T-helper 2 cell treated with Interferon-gamma antibody and Interleukin-4, amounts not matched to agents 100 ng/mL and 5 ng/mL, for 36 hours (primary cell): ENCODE results near the gene ADCY9. TPM values are rescaled to one million over a fixed set of nuclear protein-coding genes. Genes with fewer than 3 reads are reported as not detected.
"Not testable (repeated sequence)": the region's sequence is repeated elsewhere in the genome, so short reads cannot be mapped to it uniquely, and the experiment has no call there.

Source experiments
- intact Hi-C: fragments of 100-400 bp; cut with micrococcal nuclease; formaldehyde crosslinking; loops from one replicate; pipeline ENCODE4 v1.15.1; 2023
- total RNA-seq: library from RNA; stranded (reverse); gene quantifications from 2 replicates; pipeline ENCODE4 v1.2.3, GENCODE V29; 2022

ADCY9 gene
- total RNA-seq, 1 donor from 2014 or later, result 7.8 TPM

DNA sequence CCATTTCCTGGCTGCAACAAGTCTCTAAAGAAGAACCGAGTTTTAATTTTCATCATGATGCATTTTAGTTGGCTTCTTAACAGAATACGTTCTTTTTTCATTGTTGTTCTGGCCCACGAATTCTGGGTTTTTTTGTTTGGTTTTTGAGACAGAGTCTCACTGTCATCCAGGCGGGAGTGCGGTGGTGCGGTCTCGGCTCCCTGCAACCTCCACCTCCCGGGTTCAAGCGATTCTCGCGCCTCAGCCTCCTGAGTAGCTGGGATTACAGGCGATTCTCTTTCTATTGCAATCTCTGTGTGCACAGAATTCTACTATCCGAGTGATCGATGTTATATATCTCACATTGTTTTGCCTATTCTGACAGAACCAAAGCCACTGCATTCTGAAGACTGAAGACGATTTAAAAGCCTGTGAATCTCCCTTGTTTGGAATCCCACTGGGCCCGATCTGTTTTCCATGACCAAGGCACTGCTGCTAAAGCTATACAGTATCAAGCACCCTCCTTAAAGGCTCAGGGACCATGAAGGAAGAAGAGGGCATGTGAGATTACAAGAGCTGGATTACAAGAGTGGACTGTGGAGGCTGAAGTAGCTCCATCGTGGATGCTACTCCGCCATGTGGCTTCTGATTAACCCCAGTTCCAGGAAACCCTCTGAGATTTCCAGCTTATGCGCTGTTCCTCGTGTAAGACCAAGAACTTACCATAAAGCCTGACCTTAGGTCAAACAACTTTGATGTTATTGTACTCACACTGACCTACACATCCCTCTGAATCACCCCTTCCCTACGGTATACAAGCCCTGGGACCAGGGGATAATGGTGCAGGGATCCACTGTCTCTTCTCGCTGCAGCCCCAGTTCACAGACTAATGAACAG lies 44.3 kb downstream of the ADCY9 start:
- intact Hi-C loops, result no loop called here

DNA sequence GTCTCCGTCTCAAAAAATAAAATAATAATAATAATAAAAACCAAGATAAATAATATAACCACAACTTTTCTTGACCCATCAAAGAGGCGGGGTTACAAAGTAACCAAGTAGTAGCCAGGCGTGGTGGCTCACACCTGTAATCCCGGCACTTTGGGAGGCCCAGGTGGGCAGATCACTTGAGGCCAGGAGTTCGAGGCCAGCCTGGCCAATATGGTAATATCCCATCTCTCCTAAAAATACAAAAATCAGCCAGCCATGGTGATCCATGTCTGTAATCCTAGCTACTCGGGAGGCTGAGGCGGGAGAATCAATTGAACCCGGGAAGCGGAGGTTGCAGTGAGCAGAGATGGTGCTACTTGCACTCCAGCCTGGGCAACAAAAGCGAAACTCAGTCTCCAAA lies 45.3 kb downstream of the ADCY9 start:
- intact Hi-C loops, result no loop called here

DNA sequence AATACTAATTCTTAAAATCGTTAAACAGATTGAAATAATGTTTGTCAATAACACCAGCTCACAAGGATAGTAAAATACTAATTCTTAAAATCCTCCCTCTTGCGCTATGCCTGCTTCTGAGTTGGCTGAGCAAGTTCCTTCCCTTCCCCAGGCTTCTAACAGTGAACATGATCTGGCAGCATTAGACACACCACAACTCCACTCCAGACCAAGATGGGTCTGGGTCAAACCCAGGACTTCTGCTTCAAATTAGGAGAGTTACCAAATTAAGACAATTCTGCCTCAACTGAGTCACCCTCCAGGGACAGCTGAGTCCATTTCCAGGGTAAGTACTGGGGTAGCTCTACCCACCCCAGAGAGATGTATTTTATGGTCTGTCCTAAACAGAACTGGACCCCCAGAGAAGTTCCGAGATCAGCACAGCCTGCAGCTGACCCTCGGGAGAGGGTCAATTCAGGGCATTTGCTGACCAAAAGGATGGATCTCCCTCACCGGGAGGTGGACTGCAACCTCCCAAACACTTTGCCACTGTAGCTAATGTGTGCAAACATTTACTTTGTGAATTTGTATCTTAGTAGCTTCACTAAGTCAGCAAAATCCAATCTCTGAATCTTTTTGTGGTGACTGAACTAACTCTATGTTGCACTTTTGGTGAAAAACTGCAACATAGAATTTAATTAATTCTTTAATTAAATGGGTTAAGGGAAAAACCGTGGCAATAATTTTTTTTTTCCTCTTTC lies 48.8 kb downstream of the ADCY9 start:
- intact Hi-C loops, result no loop called here

DNA sequence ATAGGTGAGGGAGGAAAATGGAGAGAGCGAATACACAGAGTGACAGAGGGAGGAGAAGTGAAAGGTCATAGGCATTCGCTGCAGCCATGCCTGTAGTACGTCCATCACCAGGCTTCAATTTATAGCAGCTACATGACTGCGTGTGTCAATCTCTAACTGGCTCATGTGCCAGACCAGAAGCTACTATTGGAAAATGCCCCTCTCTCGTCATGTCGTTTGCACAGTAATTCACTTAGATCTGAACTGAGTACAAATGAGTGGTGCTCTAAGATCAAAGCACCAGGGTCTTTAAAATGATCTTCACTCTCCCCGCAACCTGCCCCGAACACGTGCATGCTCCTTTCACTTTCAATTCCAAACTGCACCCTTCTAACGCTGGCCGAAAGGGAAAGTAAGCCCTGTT lies 51.3 kb downstream of the ADCY9 start:
- intact Hi-C loops, result no loop called here

DNA sequence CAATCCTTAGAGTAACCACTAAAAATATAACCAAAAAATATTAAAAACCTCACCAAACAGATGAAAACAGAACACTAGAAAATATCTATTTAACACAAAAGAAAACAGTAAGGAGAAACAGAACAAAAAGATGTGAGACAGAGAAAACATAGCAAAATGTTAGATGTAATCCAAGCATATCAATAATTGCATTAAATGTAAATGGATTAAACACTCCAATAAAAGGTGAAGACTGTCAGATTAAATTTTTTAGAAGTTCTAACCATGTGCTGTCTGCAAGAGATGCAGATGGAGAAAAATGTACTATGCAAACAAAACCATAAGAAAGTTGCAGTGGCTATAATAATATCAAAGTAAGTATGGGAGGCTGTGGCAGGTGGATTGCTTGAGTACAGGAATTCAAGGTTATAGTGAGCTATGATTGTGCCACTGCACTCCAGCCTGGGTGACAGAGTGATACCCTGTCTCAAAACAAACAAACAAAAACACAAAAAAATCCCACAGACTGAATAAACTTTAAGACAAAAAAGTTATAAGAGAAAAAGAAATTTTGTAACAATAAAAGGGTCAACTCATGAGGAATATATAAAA lies 53.9 kb downstream of the ADCY9 start:
- intact Hi-C loops, result no loop called here

DNA sequence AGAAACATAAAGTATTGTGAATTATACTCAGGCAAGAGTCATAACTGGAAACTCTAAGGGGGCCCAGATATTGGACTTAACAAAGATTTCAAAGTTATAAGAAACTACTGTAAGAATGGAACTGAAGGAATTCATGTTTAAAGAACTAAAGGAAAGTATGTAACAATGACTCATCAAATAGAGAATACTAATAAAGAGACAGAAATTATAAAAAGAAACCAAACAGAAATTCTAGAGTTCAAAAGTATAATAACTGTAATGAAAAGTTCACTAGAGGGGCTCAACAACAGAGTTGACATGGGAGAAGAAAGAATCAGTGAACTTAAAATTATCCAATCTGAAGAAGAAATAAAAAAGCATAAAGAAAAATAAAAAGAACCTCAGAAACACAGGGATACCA lies 55.4 kb downstream of the ADCY9 start:
- intact Hi-C loops, result no loop called here

DNA sequence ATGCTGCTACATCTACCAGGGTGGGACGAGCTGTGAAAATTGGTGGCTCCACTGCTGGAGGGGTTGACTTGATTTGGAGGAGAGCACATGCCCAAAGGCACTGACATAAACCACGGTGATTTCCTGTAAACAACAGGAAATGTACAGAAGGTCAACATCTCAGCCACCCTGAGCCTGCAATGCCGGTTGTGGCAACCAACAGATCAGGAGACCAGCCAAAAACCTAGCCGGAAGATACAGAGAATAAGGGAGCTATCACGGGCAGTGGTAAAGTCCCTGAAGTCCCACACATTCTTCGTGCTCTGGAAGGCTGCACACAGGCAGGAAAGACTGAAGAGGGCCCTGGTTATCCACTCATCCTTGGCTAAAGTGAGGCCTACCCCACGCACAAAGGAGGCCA lies 56.2 kb downstream of the ADCY9 start:
- intact Hi-C loops, result no loop called here

DNA sequence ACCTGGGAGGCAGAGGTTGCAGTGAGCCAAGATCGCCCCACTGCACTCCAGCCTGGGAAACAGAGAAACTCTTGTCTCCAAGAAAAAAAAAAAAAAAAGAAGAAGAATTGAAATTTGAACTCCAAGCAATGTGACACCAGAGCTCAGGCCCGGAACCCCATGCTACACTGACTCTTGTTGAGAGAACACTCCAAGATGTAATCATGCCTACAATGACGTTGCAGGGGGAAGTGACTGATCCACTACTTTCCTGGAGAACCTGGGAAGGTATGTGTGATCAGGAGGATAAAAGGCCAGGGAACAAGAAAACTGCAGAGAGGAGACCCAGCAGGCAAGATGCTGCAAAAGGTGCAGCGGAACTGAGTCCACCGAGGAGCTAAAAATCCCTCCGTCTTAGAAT lies 57.9 kb downstream of the ADCY9 start:
- intact Hi-C loops, result no loop called here

DNA sequence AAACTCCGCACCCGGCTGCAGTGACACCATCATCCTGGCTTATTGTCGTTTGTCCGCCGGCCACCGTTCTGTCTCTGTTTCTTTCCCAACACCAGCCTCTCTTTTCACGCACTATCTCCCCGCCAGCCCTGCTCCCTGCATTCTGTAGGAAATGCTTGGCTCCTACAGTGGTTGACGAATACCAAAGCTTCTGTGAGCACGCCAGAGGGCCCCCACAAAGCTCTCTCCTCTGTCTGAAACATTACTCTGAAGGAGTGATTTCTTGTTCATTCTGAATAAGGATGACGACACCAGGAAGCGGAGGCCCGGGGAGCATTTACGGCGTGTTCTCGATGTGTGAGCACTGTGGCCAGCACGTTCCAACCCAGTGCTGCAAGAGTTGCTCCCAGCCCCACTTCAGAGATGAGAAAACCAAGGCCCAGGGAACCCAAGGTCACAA lies 58.8 kb downstream of the ADCY9 start:
- intact Hi-C loops, result no loop called here

DNA sequence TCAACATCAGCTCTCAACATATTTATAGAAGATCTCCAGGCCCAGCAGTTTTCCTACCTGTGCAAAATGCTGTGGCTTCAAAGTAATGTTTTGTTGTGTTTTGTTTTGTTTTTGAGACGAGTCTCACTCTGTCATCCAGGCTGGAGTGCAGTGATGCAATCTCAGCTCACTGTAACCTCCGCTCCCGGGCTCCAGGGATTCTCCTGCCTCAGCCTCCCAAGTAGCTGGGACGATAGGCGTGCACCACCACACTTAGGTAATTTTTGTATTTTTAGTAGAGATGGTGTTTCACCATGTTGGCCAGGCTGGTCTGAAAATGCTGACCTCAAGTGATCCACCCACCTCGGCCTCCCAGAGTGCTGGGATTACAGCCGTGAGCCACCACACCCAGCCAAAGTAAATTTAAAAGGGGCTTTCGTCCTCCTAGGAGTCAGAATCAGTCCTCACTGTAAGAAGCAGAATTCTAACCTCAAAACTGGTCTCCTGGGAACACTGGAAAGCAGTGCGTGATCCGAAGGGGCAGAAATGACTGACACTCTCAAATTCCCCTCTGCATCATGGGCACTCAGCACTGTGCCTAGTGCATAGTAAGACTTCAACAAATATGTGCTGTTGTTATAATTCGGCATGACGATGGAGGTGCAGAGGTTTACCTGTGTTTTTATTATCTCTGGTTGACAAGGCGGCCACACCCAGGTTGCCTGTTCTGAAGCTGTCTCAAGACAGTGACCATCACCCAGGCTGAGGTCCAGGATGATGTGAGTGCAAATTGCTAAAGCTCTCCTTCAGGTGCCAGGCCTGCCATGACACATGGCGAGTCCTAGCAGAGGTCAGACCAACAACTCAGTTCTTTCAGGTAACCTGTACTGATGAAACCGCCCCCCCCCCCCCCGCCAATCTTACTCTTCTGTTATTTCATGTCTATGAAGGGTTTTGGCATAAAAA lies 59.8 kb downstream of the ADCY9 start:
- intact Hi-C loops, result no loop called here

DNA sequence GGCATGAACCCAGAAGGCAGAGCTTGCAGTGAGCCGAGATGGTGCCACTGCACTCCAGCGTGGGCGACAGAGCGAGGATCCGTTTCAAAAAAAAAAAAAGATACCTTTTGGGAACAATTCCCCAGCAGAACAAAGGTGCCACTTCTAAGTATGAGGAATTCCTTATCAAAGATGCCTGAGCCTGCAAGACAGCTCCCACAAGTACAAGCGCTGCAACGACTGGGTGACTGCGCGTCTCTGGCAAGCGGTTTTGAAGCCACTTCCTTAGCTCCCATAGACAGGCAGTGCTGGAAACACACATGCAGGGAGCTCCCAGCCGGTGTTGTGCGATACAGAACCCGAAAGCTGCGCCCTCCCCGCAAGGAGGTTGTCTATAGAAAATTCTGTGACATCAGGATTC lies 60.5 kb downstream of the ADCY9 start:
- intact Hi-C loops, result no loop called here

DNA sequence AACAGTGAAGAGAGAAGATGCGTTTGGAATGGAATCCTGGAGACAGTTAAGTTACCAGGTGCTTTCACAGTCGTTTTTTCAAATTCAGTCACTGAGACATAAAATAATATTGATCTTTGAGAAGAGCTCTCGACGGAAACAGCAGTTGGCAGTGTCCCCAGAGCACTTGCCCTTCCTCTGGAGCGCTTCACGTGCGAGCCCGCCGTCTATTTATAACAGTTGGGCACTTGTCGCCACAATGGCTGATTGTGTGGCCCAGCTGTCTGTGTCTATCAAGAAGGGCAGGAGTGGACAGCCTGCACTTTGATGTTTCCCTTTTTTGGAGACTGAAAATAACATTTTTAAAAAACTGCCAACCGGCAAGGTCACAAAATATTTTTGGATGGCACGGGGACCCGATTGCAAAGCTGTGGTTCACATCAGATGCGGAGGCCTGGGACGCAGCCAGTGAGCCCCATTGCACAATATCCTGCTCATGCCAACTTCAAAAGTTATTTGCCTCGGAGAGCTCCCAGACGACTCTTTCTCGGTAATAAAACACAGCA lies 62.9 kb downstream of the ADCY9 start:
- intact Hi-C loops, result no loop called here

DNA sequence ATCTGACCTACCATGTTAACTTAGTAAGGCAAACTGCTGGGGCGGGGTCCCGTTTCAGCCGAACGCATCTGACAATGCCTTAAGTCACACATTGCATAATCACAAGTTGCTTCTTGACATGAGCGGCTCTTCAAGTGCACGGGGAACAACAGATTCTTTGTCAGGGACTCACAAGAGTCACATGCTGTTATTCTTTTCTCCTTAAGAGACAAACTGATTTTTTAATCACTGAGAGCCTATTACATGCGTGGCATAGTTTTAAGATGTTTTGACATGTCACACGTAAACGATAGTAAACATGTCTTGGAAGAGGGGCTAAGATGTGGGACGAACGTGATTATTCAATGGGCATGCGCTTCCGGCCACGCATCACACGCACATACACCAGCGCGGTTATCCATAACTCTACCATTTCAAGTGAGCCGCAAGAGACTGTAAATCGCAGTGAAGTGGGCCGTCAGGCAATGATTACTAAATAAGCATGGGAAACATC lies 63.4 kb downstream of the ADCY9 start:
- intact Hi-C loops, result no loop called here

DNA sequence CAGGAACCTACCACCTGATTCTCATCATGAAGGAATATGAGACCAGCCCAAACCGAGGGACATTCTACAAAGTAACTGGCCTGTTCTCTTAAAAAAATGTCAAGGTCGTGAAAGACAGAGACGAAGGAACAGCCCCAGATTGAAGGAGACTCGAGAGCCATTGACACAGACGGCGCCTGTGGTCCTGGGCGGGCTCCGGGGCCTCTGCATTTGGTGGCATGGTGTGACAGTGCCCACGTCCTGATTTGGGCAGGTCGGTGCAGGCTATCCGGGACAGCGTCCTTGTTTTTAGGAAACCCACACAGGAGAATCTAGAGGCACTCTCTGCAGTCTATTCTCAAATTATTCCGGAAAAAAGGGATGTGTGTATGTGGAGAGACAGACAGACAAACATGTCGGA lies 64.1 kb downstream of the ADCY9 start:
- intact Hi-C loops, result no loop called here

DNA sequence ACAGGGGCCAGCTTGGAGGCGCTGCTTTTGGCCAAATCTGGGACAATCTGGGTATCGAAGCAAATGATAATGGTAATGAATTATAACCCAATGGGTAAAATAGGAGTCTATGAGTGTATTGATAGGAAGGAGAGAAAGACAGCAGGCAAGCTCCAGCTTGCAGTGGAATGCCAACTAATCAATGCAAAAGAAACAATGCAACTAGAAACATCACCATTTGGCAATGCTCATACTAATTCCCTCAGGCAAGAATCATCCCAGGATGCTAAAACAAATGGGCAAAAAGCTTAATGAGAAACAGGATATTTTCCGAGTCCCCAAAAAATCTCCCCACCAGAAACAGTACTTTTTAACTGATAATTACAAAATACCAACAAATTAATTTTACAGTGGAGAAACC lies 64.7 kb downstream of the ADCY9 start:
- intact Hi-C loops, result no loop called here

DNA sequence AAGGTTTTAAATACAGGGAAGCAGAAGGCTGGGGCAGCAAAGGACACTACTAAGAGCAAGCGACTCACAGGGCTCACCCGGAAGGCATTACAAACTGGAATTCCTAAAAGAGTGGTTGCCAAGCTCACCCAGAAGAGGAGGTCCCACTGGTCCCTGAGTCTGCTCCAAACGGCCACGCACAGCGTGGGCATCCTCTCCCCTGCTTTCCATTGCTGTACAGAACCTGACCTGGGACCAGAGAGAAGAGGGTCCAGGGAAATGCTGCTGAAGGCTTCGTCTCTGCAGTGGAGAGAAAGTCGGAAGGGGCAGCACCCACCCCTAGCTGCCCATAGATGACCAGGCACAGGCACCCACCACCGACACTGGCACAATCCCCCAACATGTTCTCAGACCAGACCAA lies 67.2 kb downstream of the ADCY9 start:
- intact Hi-C loops, result no loop called here

DNA sequence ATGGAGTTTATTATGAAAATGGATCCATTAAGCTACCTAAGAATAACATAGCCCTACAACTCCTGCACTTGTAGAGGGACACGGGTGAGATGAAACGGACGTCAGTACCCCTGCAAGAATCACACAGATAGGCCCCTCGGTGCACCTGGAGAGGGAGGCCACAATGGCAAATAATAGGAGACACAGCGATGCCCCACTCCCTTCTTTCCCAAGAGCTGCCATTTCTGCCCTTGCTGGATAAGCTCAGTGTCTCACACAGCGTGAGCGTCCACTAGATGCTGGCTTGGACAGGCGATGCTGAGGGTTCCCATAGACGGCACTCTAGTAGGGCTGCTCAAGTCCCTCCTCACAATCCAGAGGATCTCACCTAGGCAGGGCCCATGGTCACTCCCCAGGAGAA lies 67.8 kb downstream of the ADCY9 start:
- intact Hi-C loops, result no loop called here

DNA sequence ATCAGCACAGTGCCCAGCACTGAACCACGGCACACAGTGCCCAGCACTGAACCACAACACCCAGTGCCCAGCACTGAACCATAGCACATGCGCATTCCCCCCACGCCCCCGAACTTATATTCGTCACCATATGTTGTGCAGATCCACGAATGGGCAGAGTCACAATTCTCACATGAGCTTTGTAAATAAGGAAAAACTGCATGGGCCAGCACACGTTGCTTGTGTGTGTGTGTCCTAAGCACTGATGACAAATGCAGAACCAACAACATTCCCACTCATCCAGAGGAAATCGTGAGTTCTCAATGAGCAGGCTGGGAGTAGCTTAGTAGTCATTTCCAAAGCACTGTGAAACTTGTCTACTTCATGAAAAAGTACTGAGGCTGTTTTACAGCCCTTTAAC lies 70.0 kb downstream of the ADCY9 start:
- intact Hi-C loops, result no loop called here

DNA sequence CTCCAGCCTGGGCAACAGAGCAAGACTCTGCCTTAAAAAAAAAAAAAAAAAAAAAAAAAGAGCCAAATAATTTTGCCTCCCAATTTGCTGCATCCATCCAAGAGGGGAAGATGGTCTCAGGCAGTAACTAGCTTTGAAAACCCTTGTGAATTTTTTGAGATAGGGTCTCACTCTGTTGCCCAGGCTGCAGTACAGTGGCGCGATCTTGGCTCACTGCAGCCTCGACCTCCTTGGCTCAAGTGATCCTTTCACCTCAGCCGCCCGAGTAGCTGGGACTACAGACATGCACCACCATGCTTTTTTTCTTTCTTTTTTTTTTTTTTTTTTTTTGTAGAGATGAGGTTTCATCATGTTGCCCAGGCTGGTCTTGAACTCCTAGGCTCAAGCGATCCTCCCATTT lies 70.7 kb downstream of the ADCY9 start:
- intact Hi-C loops, result not testable (repeated sequence)

DNA sequence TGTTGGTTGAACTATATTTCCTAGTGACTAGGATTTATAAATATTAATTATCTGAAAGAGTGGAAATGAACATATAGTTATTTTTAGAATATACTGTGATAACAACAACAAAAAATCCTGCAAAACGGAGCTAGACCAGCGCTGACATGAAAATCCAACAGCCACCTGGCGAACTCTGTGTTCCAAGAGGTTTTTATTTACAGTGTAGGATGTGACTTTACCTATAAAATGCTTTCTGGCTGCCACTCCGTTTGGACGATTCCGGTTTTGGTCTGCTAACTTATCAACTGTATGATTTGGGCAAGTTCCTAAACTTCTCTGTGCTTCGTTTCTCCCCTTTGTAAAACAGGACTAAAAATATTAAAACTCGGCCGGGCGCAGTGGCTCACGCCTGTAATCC lies 73.7 kb downstream of the ADCY9 start:
- intact Hi-C loops, result no loop called here

DNA sequence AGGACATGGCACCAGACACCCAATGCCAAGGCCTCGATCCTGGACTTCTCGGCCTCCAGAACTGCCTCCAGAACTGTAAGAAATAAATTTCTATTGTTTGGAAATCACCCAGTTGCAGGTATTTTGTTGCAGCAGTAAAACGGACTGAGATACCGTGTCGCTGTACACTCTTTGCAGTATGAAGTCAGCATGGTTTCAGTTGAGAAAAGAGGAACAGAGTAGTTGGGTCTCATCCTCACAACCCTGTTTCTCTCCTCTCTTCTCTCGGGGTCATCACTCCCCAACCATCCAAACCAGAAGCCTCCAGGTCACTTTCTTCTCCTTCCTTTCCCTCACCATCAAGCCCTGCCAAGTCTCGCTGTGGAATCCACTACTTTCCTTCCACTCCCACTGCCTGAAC lies 77.8 kb downstream of the ADCY9 start:
- intact Hi-C loops, result no loop called here
